CD4-positive, alpha-beta memory T cell (primary cell): ENCODE data around the gene ARPP21. TPM values are rescaled to one million over a fixed set of nuclear protein-coding genes. Genes with fewer than 3 reads are reported as not detected.

ENCODE experiments used
- CTCF ChIA-PET: fragments of 350-600 bp; sonication (Branson Sonifier 250); formaldehyde crosslinking; loops from one replicate; lab custom pipeline; 2021; ENCODE audit warnings: inconsistent platforms; ENCODE audit not compliant: partially characterized antibody; lab: Charles Lee
- POLR2A ChIA-PET: fragments of 350-600 bp; sonication (Branson Sonifier 250); formaldehyde crosslinking; loops from one replicate; lab custom pipeline; 2021; ENCODE audit not compliant: partially characterized antibody; lab: Charles Lee
- DNase-seq, 5 donors: peaks; one replicate each; pipeline versions ENCODE4 v3.0.0 to v3.0.0-alpha.2; 2020 to 2022; ENCODE audit warnings: mixed read lengths in 1 of 5
- H3K27ac ChIP-seq: one replicate; pipeline ENCODE4 v1.7.0; 2013; ENCODE audit warnings: low read depth, low read length
- H3K27me3 ChIP-seq: 2 replicates; pipeline ENCODE4 v1.7.0; 2013; ENCODE audit warnings: mild to moderate bottlenecking, low read length, moderate library complexity; ENCODE audit not compliant: insufficient read depth
- H3K36me3 ChIP-seq: 2 replicates; pipeline ENCODE4 v1.7.0; 2013; ENCODE audit warnings: mild to moderate bottlenecking, low read length, moderate library complexity; ENCODE audit not compliant: insufficient read depth
- H3K4me1 ChIP-seq: 2 replicates; pipeline ENCODE4 v1.7.0; 2013; ENCODE audit warnings: mild to moderate bottlenecking, low read length, moderate library complexity; ENCODE audit not compliant: insufficient read depth
- H3K4me3 ChIP-seq, 2 donors: one replicate each; pipeline ENCODE4 v1.7.0; 2013; ENCODE audit warnings: low read length in 2 of 2, mild to moderate bottlenecking in 1 of 2
- H3K9me3 ChIP-seq, 2 donors: one replicate each; pipeline ENCODE4 v1.7.0; 2013; ENCODE audit warnings: low read length in 2 of 2, control low read depth in 1 of 2; ENCODE audit not compliant: control insufficient read depth in 1 of 2
- H3K27ac Mint-ChIP-seq, 7 donors: one replicate each; pipeline ENCODE4 v1.8.0; 2020 to 2021; ENCODE audit warnings: mixed read lengths in 7 of 7, mild to moderate bottlenecking in 6 of 7, inconsistent platforms in 3 of 7, moderate library complexity in 3 of 7
- H3K27me3 Mint-ChIP-seq, 2 donors: one replicate each; pipeline ENCODE4 v1.8.0; 2020 to 2021; ENCODE audit warnings: mixed read lengths in 2 of 2
- H3K36me3 Mint-ChIP-seq, 2 donors: one replicate each; pipeline ENCODE4 v1.8.0; 2020 to 2021; ENCODE audit warnings: mixed read lengths in 2 of 2, inconsistent platforms in 1 of 2, mild to moderate bottlenecking in 1 of 2
- H3K4me1 Mint-ChIP-seq, 4 donors: one replicate each; pipeline ENCODE4 v1.8.0; 2020 to 2021; ENCODE audit warnings: mixed read lengths in 4 of 4, mild to moderate bottlenecking in 1 of 4
- H3K4me3 Mint-ChIP-seq, 8 donors: one replicate each; pipeline ENCODE4 v1.8.0; 2020 to 2021; ENCODE audit warnings: mixed read lengths in 8 of 8, mild to moderate bottlenecking in 7 of 8, moderate library complexity in 6 of 8, inconsistent platforms in 3 of 8
- H3K9me3 Mint-ChIP-seq, 8 donors: one replicate each; pipeline ENCODE4 v1.8.0; 2020 to 2021; ENCODE audit warnings: mixed read lengths in 8 of 8, mild to moderate bottlenecking in 5 of 8, inconsistent platforms in 3 of 8, moderate library complexity in 1 of 8
- intact Hi-C: fragments of 100-400 bp; cut with micrococcal nuclease; formaldehyde crosslinking; loops from one replicate; pipeline ENCODE4 v1.15.1; 2023
- polyA plus RNA-seq, 2 donors: library from polyadenylated mRNA; unstranded; fragments of 300-500 nt; fragmentation: Illumina TruSeq; gene quantifications; one replicate each; pipeline ENCODE4 v1.2.3, GENCODE V29; 2021
- total RNA-seq, 2 experiments: library from RNA; stranded (reverse); gene quantifications; one replicate each; pipeline ENCODE4 v1.2.3, GENCODE V29; 2021

ARPP21 gene
- total and polyA plus RNA-seq, 4 experiments from 2014 or later = not detected

- Histone ChIP-seq H3K27ac (no peak overlapping the region), H3K36me3 (no peaks in the 10 kb centered on the region), H3K4me1 (no peaks in the 10 kb centered on the region), H3K9me3 (no peaks in the 10 kb centered on the region), H3K4me3 (no peak overlapping the region), H3K27me3 (no peaks in the 10 kb centered on the region)
- Mint-ChIP-seq H3K4me3 (no peak overlapping the region), H3K27ac (no peak overlapping the region), H3K9me3 (peaks cover 0 to 6% (median under 1%) of the 10 kb centered on the region in 8 donors), H3K4me1 (no peaks in the 10 kb centered on the region), H3K27me3 (no peaks in the 10 kb centered on the region), H3K36me3 (no peaks in the 10 kb centered on the region)
- no peak for DNase-seq
- intact Hi-C loops = no loop called here
- CTCF ChIA-PET = no interaction called here
- POLR2A ChIA-PET = no interaction called here
Observed at GRCh38 chr3:35781558-35781957, 142.2 kb downstream of the ARPP21 start.

GRCh38 chr3:35782355-35782754 lies 143.0 kb downstream of the ARPP21 start:
- Histone ChIP-seq H3K27ac (no peak overlapping the region), H3K36me3 (no peaks in the 10 kb centered on the region), H3K4me1 (no peaks in the 10 kb centered on the region), H3K4me3 (no peak overlapping the region), H3K27me3 (no peaks in the 10 kb centered on the region), H3K9me3 (no peaks in the 10 kb centered on the region)
- POLR2A ChIA-PET = no interaction called here
- Mint-ChIP-seq H3K27ac (no peak overlapping the region), H3K4me1 (no peaks in the 10 kb centered on the region), H3K27me3 (no peaks in the 10 kb centered on the region), H3K4me3 (no peak overlapping the region), H3K36me3 (no peaks in the 10 kb centered on the region), H3K9me3 (peaks cover 0 to 6% (median under 1%) of the 10 kb centered on the region in 8 donors)
- CTCF ChIA-PET = no interaction called here
- no peak for DNase-seq
- intact Hi-C loops = no loop called here

- no peak overlapping the region for H3K4me3 Mint-ChIP-seq
- CTCF ChIA-PET = no interaction called here
- no peak for DNase-seq
- H3K4me1 Mint-ChIP-seq = no peaks in the 10 kb centered on the region
- no peak overlapping the region for H3K4me3 ChIP-seq
- peaks cover 0 to 6% (median under 1%) of the 10 kb centered on the region in 8 donors for H3K9me3 Mint-ChIP-seq
- POLR2A ChIA-PET = no interaction called here
- H3K9me3 ChIP-seq = no peaks in the 10 kb centered on the region
- no peak overlapping the region for H3K27ac ChIP-seq
- no peaks in the 10 kb centered on the region for H3K36me3 Mint-ChIP-seq
- H3K27me3 Mint-ChIP-seq = no peaks in the 10 kb centered on the region
- no peaks in the 10 kb centered on the region for H3K27me3 ChIP-seq
- no peak overlapping the region for H3K27ac Mint-ChIP-seq
- H3K36me3 ChIP-seq = no peaks in the 10 kb centered on the region
- intact Hi-C loops = no loop called here
- no peaks in the 10 kb centered on the region for H3K4me1 ChIP-seq
Observed at GRCh38 chr3:35784169-35784568, 144.8 kb downstream of the ARPP21 start.

GRCh38 chr3:35785234-35785888 lies 146.0 kb downstream of the ARPP21 start:
- ChIA-PET CTCF (no interaction called here), POLR2A (no interaction called here)
- Histone ChIP-seq H3K36me3 (no peaks in the 10 kb centered on the region), H3K9me3 (no peaks in the 10 kb centered on the region), H3K4me3 (no peak overlapping the region), H3K27ac (no peak overlapping the region), H3K27me3 (no peaks in the 10 kb centered on the region), H3K4me1 (no peaks in the 10 kb centered on the region)
- no peak for DNase-seq
- Mint-ChIP-seq H3K4me3 (no peak overlapping the region), H3K27me3 (no peaks in the 10 kb centered on the region), H3K36me3 (no peaks in the 10 kb centered on the region), H3K9me3 (peaks cover 0 to 6% (median 0%) of the 10 kb centered on the region in 8 donors), H3K27ac (no peak overlapping the region), H3K4me1 (no peaks in the 10 kb centered on the region)
- intact Hi-C loops = no loop called here

GRCh38 chr3:35787936-35788335 lies 148.6 kb downstream of the ARPP21 start:
- H3K27me3 Mint-ChIP-seq = no peaks in the 10 kb centered on the region
- Histone ChIP-seq H3K9me3 (no peaks in the 10 kb centered on the region), H3K27ac (no peak overlapping the region), H3K27me3 (no peaks in the 10 kb centered on the region), H3K36me3 (no peaks in the 10 kb centered on the region), H3K4me3 (no peak overlapping the region), H3K4me1 (no peaks in the 10 kb centered on the region)
- no peak overlapping the region for H3K27ac Mint-ChIP-seq
- H3K4me3 Mint-ChIP-seq = no peak overlapping the region
- no peaks in the 10 kb centered on the region for H3K4me1 Mint-ChIP-seq
- peaks cover 0 to 6% (median 0%) of the 10 kb centered on the region in 8 donors for H3K9me3 Mint-ChIP-seq
- intact Hi-C loops = no loop called here
- H3K36me3 Mint-ChIP-seq = no peaks in the 10 kb centered on the region
- ChIA-PET POLR2A (no interaction called here), CTCF (no interaction called here)
- no peak for DNase-seq

- H3K4me1 ChIP-seq = no peaks in the 10 kb centered on the region
- POLR2A ChIA-PET = no interaction called here
- H3K27me3 ChIP-seq = no peaks in the 10 kb centered on the region
- Mint-ChIP-seq H3K9me3 (peaks cover 0 to 6% (median 0%) of the 10 kb centered on the region in 8 donors), H3K27me3 (no peaks in the 10 kb centered on the region), H3K36me3 (no peaks in the 10 kb centered on the region), H3K4me1 (no peaks in the 10 kb centered on the region), H3K27ac (no peak overlapping the region), H3K4me3 (no peak overlapping the region)
- intact Hi-C loops = no loop called here
- no peaks in the 10 kb centered on the region for H3K9me3 ChIP-seq
- CTCF ChIA-PET = no interaction called here
- no peak overlapping the region for H3K27ac ChIP-seq
- H3K36me3 ChIP-seq = no peaks in the 10 kb centered on the region
- DNase-seq = no peak
- no peak overlapping the region for H3K4me3 ChIP-seq
Observed at GRCh38 chr3:35789042-35789831, 149.9 kb downstream of the ARPP21 start.

- no peaks in the 10 kb centered on the region for H3K9me3 ChIP-seq
- no peaks in the 10 kb centered on the region for H3K27me3 ChIP-seq
- H3K4me1 Mint-ChIP-seq = no peaks in the 10 kb centered on the region
- H3K9me3 Mint-ChIP-seq = peaks cover 0 to 5% (median 0%) of the 10 kb centered on the region in 8 donors
- H3K27me3 Mint-ChIP-seq = no peaks in the 10 kb centered on the region
- H3K4me3 ChIP-seq = no peak overlapping the region
- no peaks in the 10 kb centered on the region for H3K4me1 ChIP-seq
- POLR2A ChIA-PET = no interaction called here
- H3K36me3 Mint-ChIP-seq = no peaks in the 10 kb centered on the region
- no peak overlapping the region for H3K4me3 Mint-ChIP-seq
- CTCF ChIA-PET = no interaction called here
- H3K27ac ChIP-seq = no peak overlapping the region
- no peak for DNase-seq
- intact Hi-C loops = no loop called here
- no peaks in the 10 kb centered on the region for H3K36me3 ChIP-seq
- H3K27ac Mint-ChIP-seq = no peak overlapping the region
Observed at GRCh38 chr3:35790764-35791163, 151.4 kb downstream of the ARPP21 start.
